ENCODE results near the gene MDP1. TPM values are rescaled to one million over a fixed set of nuclear protein-coding genes. Genes with fewer than 3 reads are reported as not detected.

The MDP1 gene
- total RNA-seq, 2 experiments from 2014 or later: 4.5 to 11.7 TPM

DNA sequence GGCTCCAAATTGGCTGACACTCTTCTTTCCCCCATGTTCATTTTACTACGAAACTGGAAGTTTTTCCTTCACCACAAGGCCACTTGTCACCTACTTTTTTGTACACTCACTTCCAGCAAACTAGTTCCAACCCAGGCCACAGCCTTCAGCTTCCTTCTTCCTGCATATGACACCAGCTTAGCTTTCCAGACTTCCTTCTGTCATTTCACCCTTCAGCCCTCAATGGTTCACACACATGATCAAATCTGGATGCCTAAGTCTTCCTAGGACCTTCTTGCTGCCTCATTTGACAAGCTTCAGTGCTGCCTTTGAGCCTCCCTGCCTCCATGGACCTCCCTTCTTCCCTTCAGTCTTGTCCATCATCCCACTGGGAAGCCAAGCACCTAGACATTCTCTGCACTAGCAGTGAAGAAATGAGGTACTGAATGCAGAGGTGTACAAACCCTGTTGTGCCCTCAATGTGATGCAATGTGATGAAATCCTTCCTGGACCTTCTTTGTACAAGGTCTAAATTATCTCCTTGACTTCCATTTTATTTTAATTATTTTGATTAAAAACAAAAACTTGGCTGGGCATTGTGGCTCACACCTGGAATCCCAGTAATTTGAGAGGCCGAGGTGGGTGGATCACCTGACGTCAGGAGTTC, 48.3 kb downstream of the MDP1 start:
- Mint-ChIP-seq H3K9me3 (ENCODE audit: low read depth) (no peaks in the 10 kb centered on the region), H3K36me3 (ENCODE audit: low read depth) (peaks cover 72% of the 10 kb centered on the region), H3K27me3 (no peaks in the 10 kb centered on the region), H3K4me1 (peaks cover 52% of the 10 kb centered on the region), H3K4me3 (no peak overlapping the region), H3K27ac (peak overlapping the region; percentile 58)
- CTCF ChIA-PET: no interaction called here
- ATAC-seq (no peak), DNase-seq (no peak)
- POLR2A ChIA-PET: interaction anchor here (0.6 kb wide), 1 partner anchor 30 kb away, joined by 8 read pairs; no protein-coding TSS in a partner anchor
- intact Hi-C loops (cut with DNase I, micrococcal nuclease): no loop called here

- Mint-ChIP-seq H3K4me3 (no peak overlapping the region), H3K36me3 (ENCODE audit: low read depth) (peaks cover 76% of the 10 kb centered on the region), H3K27ac (peak overlapping the region; percentile 43), H3K27me3 (no peaks in the 10 kb centered on the region), H3K4me1 (peaks cover 48% of the 10 kb centered on the region), H3K9me3 (ENCODE audit: low read depth) (no peaks in the 10 kb centered on the region)
- ChIA-PET POLR2A (interaction anchor here (0.6 to 1.3 kb wide), 5 partner anchors 8 to 195 kb away, joined by 3 to 6 read pairs (median 3); no protein-coding TSS in a partner anchor), CTCF (interaction anchor here (0.6 to 1.1 kb wide), 2 partner anchors 11 to 153 kb away, joined by 3 read pairs; no protein-coding TSS in a partner anchor)
- DNase-seq: no peak
- intact Hi-C loops (cut with DNase I, micrococcal nuclease): no loop called here
- no peak for ATAC-seq
Measured at GRCh38 chr14:24165785-24166184, 50.1 kb downstream of the MDP1 start.

GRCh38 chr14:24164518-24164991, 51.3 kb downstream of the MDP1 start:
- peaks cover 78% of the 10 kb centered on the region for H3K36me3 Mint-ChIP-seq (ENCODE audit: low read depth)
- CTCF ChIA-PET: interaction anchor here (0.6 to 1.1 kb wide), 2 partner anchors 12 to 575 kb away, joined by 3 read pairs; no protein-coding TSS in a partner anchor
- peaks cover 47% of the 10 kb centered on the region for H3K4me1 Mint-ChIP-seq
- peak overlapping the region; percentile 60 for H3K27ac Mint-ChIP-seq
- intact Hi-C loops (cut with DNase I, micrococcal nuclease): no loop called here
- no peak for DNase-seq
- no peaks in the 10 kb centered on the region for H3K27me3 Mint-ChIP-seq
- no peak for ATAC-seq
- no peak overlapping the region for H3K4me3 Mint-ChIP-seq
- H3K9me3 Mint-ChIP-seq (ENCODE audit: low read depth): no peaks in the 10 kb centered on the region
- POLR2A ChIA-PET: interaction anchor here (1.2 to 1.6 kb wide), 5 partner anchors 9 to 50 kb away, joined by 3 to 4 read pairs (median 3); partner anchors contain the start of genes DCAF11, NRL and PSME1

Other genes starting within 250 kb of the MDP1 start
- gene DHRS4L2, start 227.1 kb downstream of the MDP1 start, total RNA-seq: 10 to 100 TPM; 27.5 to 27.6 TPM
- under 1 TPM; 0.74 to 0.91 TPM for gene CARMIL3, start 164.1 kb downstream of the MDP1 start, total RNA-seq
- gene CPNE6, start 144.5 kb downstream of the MDP1 start, total RNA-seq: not detected
- gene PCK2, start 121.8 kb downstream of the MDP1 start, total RNA-seq: 100 to 1,000 TPM; 101 to 115 TPM
- gene DCAF11, start 101.3 kb downstream of the MDP1 start, total RNA-seq: 10 to 100 TPM; 74.0 to 86.2 TPM
- gene NRL, start 101.1 kb downstream of the MDP1 start, total RNA-seq: 1 to 10 TPM; 1.5 to 1.6 TPM
- under 1 TPM in 1 of 2 experiments, not detected in 1; 0.53 TPM for gene FITM1, start 85.4 kb downstream of the MDP1 start, total RNA-seq
- gene PSME1, start 79.9 kb downstream of the MDP1 start, total RNA-seq: 100 to 1,000 TPM; 414 to 418 TPM
- gene EMC9, start 74.5 kb downstream of the MDP1 start, total RNA-seq: 10 to 100 TPM; 36.9 to 46.7 TPM
- gene PSME2, start 69.5 kb downstream of the MDP1 start, total RNA-seq: 100 to 1,000 TPM; 445 to 459 TPM
- gene RNF31, start 68.6 kb downstream of the MDP1 start, total RNA-seq: 10 to 100 TPM; 73.7 to 98.4 TPM
- 100 to 1,000 TPM; 172 to 209 TPM for gene IRF9, start 54.8 kb downstream of the MDP1 start, total RNA-seq
- gene REC8, start 44.0 kb downstream of the MDP1 start, total RNA-seq: 10 to 100 TPM; 25.6 to 27.7 TPM
- gene IPO4, start 27.2 kb downstream of the MDP1 start, total RNA-seq: 10 to 100 TPM; 73.4 to 73.7 TPM
- gene TM9SF1, start 20.6 kb downstream of the MDP1 start, total RNA-seq: 10 to 100 TPM; 17.0 to 24.4 TPM
- under 1 TPM; 0.14 to 0.30 TPM for gene TSSK4, start 10.4 kb downstream of the MDP1 start, total RNA-seq
- gene CHMP4A, start 2.6 kb downstream of the MDP1 start, total RNA-seq: 10 to 100 TPM; 48.8 to 73.0 TPM
- 100 to 1,000 TPM; 187 to 217 TPM for gene NEDD8, start 16.3 kb upstream of the MDP1 start, total RNA-seq
- 10 to 100 TPM; 56.7 to 59.6 TPM for gene GMPR2, start 16.9 kb upstream of the MDP1 start, total RNA-seq
- 100 to 1,000 TPM in 1 of 2 experiments, 10 to 100 TPM in 1; 87.4 to 108 TPM for gene TINF2, start 26.6 kb upstream of the MDP1 start, total RNA-seq
- gene TGM1, start 47.1 kb upstream of the MDP1 start, total RNA-seq: 1 to 10 TPM; 4.8 to 7.4 TPM
- 10 to 100 TPM; 52.1 to 56.0 TPM for gene RABGGTA, start 55.5 kb upstream of the MDP1 start, total RNA-seq
- 10 to 100 TPM; 11.7 to 14.6 TPM for gene DHRS1, start 83.7 kb upstream of the MDP1 start, total RNA-seq
- gene NOP9, start 83.8 kb upstream of the MDP1 start, total RNA-seq: 10 to 100 TPM; 24.4 to 32.5 TPM
- gene CIDEB, start 91.9 kb upstream of the MDP1 start, total RNA-seq: 10 to 100 TPM; 11.1 to 14.0 TPM
- 1 to 10 TPM; 7.5 to 9.5 TPM for gene LTB4R2, start 94.1 kb upstream of the MDP1 start, total RNA-seq
- gene LTB4R, start 95.4 kb upstream of the MDP1 start, total RNA-seq: 10 to 100 TPM; 10.1 to 14.2 TPM
- gene ADCY4, start 119.0 kb upstream of the MDP1 start, total RNA-seq: 1 to 10 TPM; 1.4 to 1.8 TPM
- gene RIPK3, start 123.9 kb upstream of the MDP1 start, total RNA-seq: 1 to 10 TPM; 8.9 to 9.4 TPM
- gene NFATC4, start 152.1 kb upstream of the MDP1 start, total RNA-seq: under 1 TPM; 0.11 to 0.30 TPM
- gene NYNRIN, start 182.9 kb upstream of the MDP1 start, total RNA-seq: under 1 TPM; 0.07 to 0.16 TPM
- gene CBLN3, start 213.6 kb upstream of the MDP1 start, total RNA-seq: 10 to 100 TPM; 11.6 to 12.2 TPM
- gene KHNYN, start 213.9 kb upstream of the MDP1 start, total RNA-seq: 10 to 100 TPM; 50.6 to 58.1 TPM
- 10 to 100 TPM; 40.9 to 47.8 TPM for gene SDR39U1, start 226.7 kb upstream of the MDP1 start, total RNA-seq

Data from activated CD4-positive, alpha-beta T cell treated with anti-CD3 and anti-CD28 coated beads for 36 hours (primary cell).